Smooth muscle cell (in vitro differentiated cells): Measurements from ENCODE around the gene AMN1. TPM values are rescaled to one million over a fixed set of nuclear protein-coding genes. Genes with fewer than 3 reads are reported as not detected.
"Not testable (repeated sequence)": the region's sequence is repeated elsewhere in the genome, so short reads cannot be mapped to it uniquely, and the experiment has no call there.

Experiments
- DNase-seq: peaks from one replicate; lab custom pipeline; 2025; ENCODE audit not compliant: unreplicated experiment; lab: John Stamatoyannopoulos, UW
- H2AFZ ChIP-seq: fragments of 200-600 bp; sonication (generic); 2 replicates; pipeline ENCODE4 v1.6.0; 2016; ENCODE audit warnings: antibody characterized with exemption, low read depth, mild to moderate bottlenecking
- H3F3A ChIP-seq: fragments of 200-600 bp; sonication (generic); 2 replicates; pipeline ENCODE4 v1.6.0; 2017; ENCODE audit warnings: antibody characterized with exemption, low read depth
- H3K27ac ChIP-seq: fragments of 200-600 bp; sonication (generic); 2 replicates; pipeline ENCODE4 v1.5.1; 2016; ENCODE audit warnings: low read depth, mild to moderate bottlenecking
- H3K27me3 ChIP-seq: fragments of 200-600 bp; sonication (generic); 2 replicates; pipeline ENCODE4 v1.6.1; 2016; ENCODE audit warnings: low read depth, mild to moderate bottlenecking
- H3K36me3 ChIP-seq: fragments of 200-600 bp; sonication (generic); 2 replicates; pipeline ENCODE4 v1.5.1; 2016; ENCODE audit warnings: low read depth
- H3K4me1 ChIP-seq: fragments of 200-600 bp; sonication (generic); 2 replicates; pipeline ENCODE4 v1.5.1; 2016; ENCODE audit warnings: low read depth
- H3K4me2 ChIP-seq: fragments of 200-600 bp; sonication (generic); 2 replicates; pipeline ENCODE4 v1.6.0; 2016; ENCODE audit warnings: mild to moderate bottlenecking
- H3K4me3 ChIP-seq: fragments of 200-600 bp; sonication (generic); 2 replicates; pipeline ENCODE4 v1.5.1; 2016; ENCODE audit warnings: mild to moderate bottlenecking
- H3K79me2 ChIP-seq: fragments of 200-600 bp; sonication (generic); 2 replicates; pipeline ENCODE4 v1.6.0; 2016; ENCODE audit warnings: low read depth, mild to moderate bottlenecking
- H3K9ac ChIP-seq: fragments of 200-600 bp; sonication (generic); 2 replicates; pipeline ENCODE4 v1.6.0; 2016; ENCODE audit warnings: low read depth
- H3K9me3 ChIP-seq: fragments of 200-600 bp; sonication (generic); replicated peaks from 2 replicates; pipeline ENCODE4 v1.5.1; 2016; ENCODE audit warnings: low read depth
- H4K20me1 ChIP-seq: fragments of 200-600 bp; sonication (generic); 2 replicates; pipeline ENCODE4 v1.6.0; 2016; ENCODE audit warnings: low read depth
- CTCF ChIP-seq: fragments of 200-600 bp; sonication (generic); IDR thresholded peaks from 2 replicates; pipeline ENCODE4 v1.5.1; 2017; ENCODE audit warnings: borderline replicate concordance, mild to moderate bottlenecking, antibody characterized with exemption; ENCODE audit not compliant: insufficient read depth, poor library complexity, severe bottlenecking
- WGBS: methylation state at CpG from one replicate; pipeline ENCODE4 v1.1.7; 2016; ENCODE audit warnings: low lambda C conversion rate; 5-methylcytosine and 5-hydroxymethylcytosine counted together
- polyA plus RNA-seq: library from polyadenylated mRNA; unstranded; fragments of >200 nt; fragmentation: Nextera tagmentation; extraction: Ambion mirVana; gene quantifications from 2 replicates; pipeline ENCODE4 v1.2.1, GENCODE V29; 2016
- total RNA-seq: library from RNA; depleted of rRNA; stranded (reverse); fragments of >200 nt; gene quantifications from 2 replicates; pipeline ENCODE4 v1.2.3, GENCODE V29; 2014

The AMN1 gene
- total and polyA plus RNA-seq, 2 experiments from 2014 or later, result 7.3 to 12.0 TPM

DNA sequence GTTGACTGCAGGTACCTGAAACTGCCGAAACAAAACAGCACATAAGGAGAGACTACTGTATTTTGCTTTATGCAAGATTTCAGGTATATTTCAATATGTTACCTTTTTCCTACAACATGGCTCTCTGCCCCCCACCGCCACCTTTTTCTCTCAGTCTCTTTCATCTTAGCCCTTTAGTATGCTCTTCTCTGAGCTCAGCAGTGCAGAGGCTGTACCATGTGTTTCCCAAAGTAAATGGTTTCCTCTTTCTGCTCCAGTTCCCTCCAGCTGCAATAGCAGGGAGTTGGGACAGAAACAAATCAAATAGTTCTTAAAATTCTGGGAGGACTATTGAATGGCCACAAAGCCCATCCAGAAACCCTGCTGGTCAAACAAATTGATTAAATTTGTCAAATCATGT is 4.3 kb downstream of the AMN1 start:
- no peak overlapping the region for H3K4me2 ChIP-seq
- H3F3A ChIP-seq, result peaks cover 18% of the 10 kb centered on the region
- no peak overlapping the region for H2AFZ ChIP-seq
- no peaks in the 10 kb centered on the region for H4K20me1 ChIP-seq
- H3K9ac ChIP-seq, result no peak overlapping the region
- no peak for TF ChIP-seq CTCF
- H3K27me3 ChIP-seq, result no peaks in the 10 kb centered on the region
- no peaks in the 10 kb centered on the region for H3K9me3 ChIP-seq
- no peaks in the 10 kb centered on the region for H3K4me1 ChIP-seq
- H3K79me2 ChIP-seq, result no peaks in the 10 kb centered on the region
- WGBS, result 98% methylated on average over 2 of the region's 2 CpGs
- DNase-seq, result no peak
- no peaks in the 10 kb centered on the region for H3K36me3 ChIP-seq
- no peak overlapping the region for H3K4me3 ChIP-seq
- H3K27ac ChIP-seq, result no peak overlapping the region

- Histone ChIP-seq H3K27me3 (no peaks in the 10 kb centered on the region), H3K27ac (no peak overlapping the region), H3K9me3 (no peaks in the 10 kb centered on the region), H3K36me3 (no peaks in the 10 kb centered on the region), H2AFZ (no peak overlapping the region), H3K4me3 (no peak overlapping the region), H3K9ac (no peak overlapping the region), H3K4me1 (no peaks in the 10 kb centered on the region), H4K20me1 (no peaks in the 10 kb centered on the region), H3F3A (peaks cover 7% of the 10 kb centered on the region), H3K79me2 (no peaks in the 10 kb centered on the region), H3K4me2 (no peak overlapping the region)
- no peak for DNase-seq
- TF ChIP-seq CTCF, result no peak
- WGBS, result 97% methylated on average over 2 of the region's 2 CpGs
Observed at GRCh38 chr12:31722580-31722979, 6.2 kb downstream of the AMN1 start.

GRCh38 chr12:31718542-31719198 is 10.2 kb downstream of the AMN1 start:
- not testable (repeated sequence) for H3K27me3 ChIP-seq, H3K9ac ChIP-seq, H3K4me1 ChIP-seq, DNase-seq, H3K36me3 ChIP-seq, H3K4me2 ChIP-seq, H2AFZ ChIP-seq, H3K27ac ChIP-seq, H3K79me2 ChIP-seq, H3K9me3 ChIP-seq, H4K20me1 ChIP-seq, H3F3A ChIP-seq, H3K4me3 ChIP-seq
- 90% methylated on average over 15 of the region's 15 CpGs for WGBS

GRCh38 chr12:31716998-31717397 is 11.8 kb downstream of the AMN1 start:
- not testable (repeated sequence) for H3K4me2 ChIP-seq, H4K20me1 ChIP-seq, DNase-seq, H3K79me2 ChIP-seq, H3K4me1 ChIP-seq, H3K27ac ChIP-seq, H3F3A ChIP-seq, H3K27me3 ChIP-seq, H3K36me3 ChIP-seq, H3K9me3 ChIP-seq, H2AFZ ChIP-seq, H3K4me3 ChIP-seq, H3K9ac ChIP-seq
- 100% methylated on average over 4 of the region's 4 CpGs for WGBS
